ENCODE data around the gene FGF12. TPM values are rescaled to one million over a fixed set of nuclear protein-coding genes. Genes with fewer than 3 reads are reported as not detected.

Gene FGF12
- total and polyA plus RNA-seq, 2 experiments from 2014 or later = 6.0 to 14.3 TPM

- H3F3A ChIP-seq (replicated peaks; ENCODE audit: low read depth) = no peaks in the 10 kb centered on the region
- H3K27ac ChIP-seq (ENCODE audit: low read depth) = no peak overlapping the region
- no peaks in the 10 kb centered on the region for H3K27me3 Mint-ChIP-seq (ENCODE audit: insufficient read depth, low read depth, poor library complexity)
- no peaks in the 10 kb centered on the region for H3K79me2 ChIP-seq (replicated peaks; ENCODE audit: insufficient read depth)
- peaks cover 17% of the 10 kb centered on the region for H3K4me1 Mint-ChIP-seq
- peak; percentile 23 for DNase-seq (ENCODE audit: low spot score)
- no peaks in the 10 kb centered on the region for H4K20me1 ChIP-seq (replicated peaks; ENCODE audit: insufficient read depth)
- no peaks in the 10 kb centered on the region for H3K36me3 ChIP-seq (ENCODE audit: insufficient read depth)
- 0 out of 2 replicates have a peak, but pooled peaks cover 3% of the 10 kb centered on the region for H3K9me2 ChIP-seq (ENCODE audit: insufficient read depth)
- no peak for TF ChIP-seq NANOG (IDR thresholded peaks at IDR 0.05; ENCODE audit: borderline replicate concordance)
- no peak for TF ChIP-seq ZNF331 (CRISPR knock-in tag; IDR thresholded peaks at IDR 0.05; ENCODE audit: low read depth)
- no peak for TF ChIP-seq JUNB (IDR thresholded peaks at IDR 0.05; ENCODE audit: unreplicated experiment)
- TF ChIP-seq POLR2AphosphoS5 (IDR thresholded peaks at IDR 0.05; ENCODE audit: low read depth) = no peak
- TF ChIP-seq ZNF114 (CRISPR knock-in tag; IDR thresholded peaks at IDR 0.05) = no peak
- TF ChIP-seq ETS1 (IDR thresholded peaks at IDR 0.05) = no peak
- no peak for TF ChIP-seq EZH2 (IDR thresholded peaks at IDR 0.05; ENCODE audit: low read depth, unreplicated experiment)
- no peak for TF ChIP-seq ZNF462 (CRISPR knock-in tag; IDR thresholded peaks at IDR 0.05)
- TF ChIP-seq STAT1 (IDR thresholded peaks at IDR 0.05; ENCODE audit: unreplicated experiment) = no peak
- TF ChIP-seq CREB1 (CRISPR knock-in tag; IDR thresholded peaks at IDR 0.05; ENCODE audit: low read depth) = no peak
- no peak for TF ChIP-seq EZH2phosphoT487 (IDR thresholded peaks at IDR 0.05; ENCODE audit: unreplicated experiment)
- H2AFZ ChIP-seq = no peak overlapping the region
- no peaks in the 10 kb centered on the region for H3K36me3 Mint-ChIP-seq (ENCODE audit: low read depth)
- no peak overlapping the region for H3K4me2 ChIP-seq
- H3K27me3 ChIP-seq (ENCODE audit: insufficient read depth) = no peaks in the 10 kb centered on the region
- H3K27ac Mint-ChIP-seq = peak overlapping the region; percentile 76; the same call in 1 of the 2 replicates
- no peak overlapping the region for H3K4me3 ChIP-seq
- no peaks in the 10 kb centered on the region for H3K9me3 Mint-ChIP-seq
- peaks cover 4% of the 10 kb centered on the region for H3K4me1 ChIP-seq (ENCODE audit: insufficient read depth)
- no peak overlapping the region for H3K4me3 Mint-ChIP-seq
- ATAC-seq = no peak; the same call in 1 of the 3 replicates
Observed at GRCh38 chr3:192652727-192653126, 74.6 kb downstream of the FGF12 start.
